ENCODE results near the gene PDE1A.

PDE1A gene

DNA sequence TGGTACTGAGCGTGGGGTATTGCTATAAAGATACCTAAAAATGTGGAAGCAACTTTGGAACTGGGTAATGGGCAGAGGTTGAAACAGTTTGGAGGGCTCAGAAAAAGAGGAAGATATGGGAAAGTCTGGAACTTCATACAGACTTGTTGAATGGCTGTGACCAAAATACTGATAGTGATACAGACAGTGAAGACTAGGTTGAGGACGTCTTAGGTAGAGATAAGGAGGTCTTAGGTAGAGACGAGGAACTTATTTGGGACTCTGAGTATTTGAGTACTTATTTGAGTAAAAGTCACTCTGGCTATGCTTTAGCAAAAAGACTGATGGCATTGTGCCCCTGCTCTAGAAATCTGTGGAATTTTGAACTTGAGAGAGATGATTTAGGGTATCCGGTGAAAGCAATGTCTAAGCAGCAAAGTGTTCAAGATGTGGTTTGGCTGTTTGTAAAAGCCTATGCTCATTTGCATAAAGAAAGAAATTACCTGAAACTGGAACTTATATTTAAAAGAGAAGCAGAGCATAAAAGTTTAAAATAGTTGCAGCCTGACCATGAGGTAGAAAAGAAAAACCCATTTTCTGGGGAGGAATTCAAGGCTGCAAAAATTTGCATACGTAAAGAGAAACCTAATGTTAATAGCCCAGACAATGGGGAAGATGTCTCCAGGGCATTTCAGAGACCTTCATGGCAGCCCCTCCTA, 219.6 kb downstream of the PDE1A start:
- Histone ChIP-seq H3K36me3 (ENCODE audit: control insufficient read depth in 2 of 2, insufficient read depth in 2 of 2, low read length in 2 of 2) (no peaks in the 10 kb centered on the region), H3K9ac (ENCODE audit: low read depth in 1 of 2, low read length in 2 of 2) (no peak overlapping the region), H3K27ac (ENCODE audit: low read depth in 2 of 2, low read length in 2 of 2) (no peak overlapping the region), H3K4me1 (ENCODE audit: control insufficient read depth in 2 of 2, insufficient read depth in 2 of 2, low read length in 2 of 2) (no peaks in the 10 kb centered on the region), H3K27me3 (ENCODE audit: control insufficient read depth in 2 of 2, insufficient read depth in 2 of 2, low read length in 2 of 2) (no peaks in the 10 kb centered on the region), H3K9me3 (ENCODE audit: control insufficient read depth in 2 of 2, low read length in 2 of 2) (no peaks in the 10 kb centered on the region), H3K4me3 (ENCODE audit: low read length in 2 of 2) (no peak overlapping the region)

DNA sequence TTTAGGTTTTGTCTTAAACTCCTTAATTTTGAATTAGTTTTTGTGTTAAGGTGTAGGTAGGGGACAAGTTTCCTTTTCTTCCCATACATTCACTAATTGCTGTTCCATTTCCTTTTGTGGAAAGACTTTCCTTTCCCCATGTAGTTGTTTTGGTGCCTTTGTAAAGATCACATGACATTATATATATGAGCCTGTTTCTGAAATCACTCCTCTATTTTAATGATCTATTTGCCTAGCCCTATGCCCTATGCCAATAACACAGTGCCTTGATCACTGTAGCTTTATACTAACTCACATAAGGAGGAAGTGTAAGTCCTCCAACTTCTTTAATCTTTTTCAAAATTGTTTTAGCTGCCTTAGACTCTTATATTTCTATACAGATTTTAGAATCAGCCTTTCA, 229.3 kb downstream of the PDE1A start:
- Histone ChIP-seq H3K9ac (ENCODE audit: low read depth in 1 of 2, low read length in 2 of 2) (no peak overlapping the region), H3K27ac (ENCODE audit: low read depth in 2 of 2, low read length in 2 of 2) (no peak overlapping the region), H3K4me1 (ENCODE audit: control insufficient read depth in 2 of 2, insufficient read depth in 2 of 2, low read length in 2 of 2) (no peaks in the 10 kb centered on the region), H3K36me3 (ENCODE audit: control insufficient read depth in 2 of 2, insufficient read depth in 2 of 2, low read length in 2 of 2) (no peaks in the 10 kb centered on the region), H3K27me3 (ENCODE audit: control insufficient read depth in 2 of 2, insufficient read depth in 2 of 2, low read length in 2 of 2) (no peaks in the 10 kb centered on the region), H3K4me3 (ENCODE audit: low read length in 2 of 2) (no peak overlapping the region), H3K9me3 (ENCODE audit: control insufficient read depth in 2 of 2, low read length in 2 of 2) (no peaks in the 10 kb centered on the region)

GRCh38 chr2:182193291-182193690, 233.5 kb downstream of the PDE1A start:
- Histone ChIP-seq H3K36me3 (ENCODE audit: control insufficient read depth in 2 of 2, insufficient read depth in 2 of 2, low read length in 2 of 2) (no peaks in the 10 kb centered on the region), H3K27ac (ENCODE audit: low read depth in 2 of 2, low read length in 2 of 2) (no peak overlapping the region), H3K9ac (ENCODE audit: low read depth in 1 of 2, low read length in 2 of 2) (no peak overlapping the region), H3K4me1 (ENCODE audit: control insufficient read depth in 2 of 2, insufficient read depth in 2 of 2, low read length in 2 of 2) (no peaks in the 10 kb centered on the region), H3K4me3 (ENCODE audit: low read length in 2 of 2) (no peak overlapping the region), H3K27me3 (ENCODE audit: control insufficient read depth in 2 of 2, insufficient read depth in 2 of 2, low read length in 2 of 2) (no peaks in the 10 kb centered on the region), H3K9me3 (ENCODE audit: control insufficient read depth in 2 of 2, low read length in 2 of 2) (no peaks in the 10 kb centered on the region)

GRCh38 chr2:182191061-182191460, 235.8 kb downstream of the PDE1A start:
- Histone ChIP-seq H3K36me3 (ENCODE audit: control insufficient read depth in 2 of 2, insufficient read depth in 2 of 2, low read length in 2 of 2) (no peaks in the 10 kb centered on the region), H3K9me3 (ENCODE audit: control insufficient read depth in 2 of 2, low read length in 2 of 2) (no peaks in the 10 kb centered on the region), H3K27me3 (ENCODE audit: control insufficient read depth in 2 of 2, insufficient read depth in 2 of 2, low read length in 2 of 2) (no peaks in the 10 kb centered on the region), H3K4me1 (ENCODE audit: control insufficient read depth in 2 of 2, insufficient read depth in 2 of 2, low read length in 2 of 2) (no peaks in the 10 kb centered on the region), H3K27ac (ENCODE audit: low read depth in 2 of 2, low read length in 2 of 2) (no peak overlapping the region), H3K4me3 (ENCODE audit: low read length in 2 of 2) (no peak overlapping the region), H3K9ac (ENCODE audit: low read depth in 1 of 2, low read length in 2 of 2) (no peak overlapping the region)

GRCh38 chr2:182187130-182187529, 239.7 kb downstream of the PDE1A start:
- Histone ChIP-seq H3K27ac (ENCODE audit: low read depth in 2 of 2, low read length in 2 of 2) (no peak overlapping the region), H3K27me3 (ENCODE audit: control insufficient read depth in 2 of 2, insufficient read depth in 2 of 2, low read length in 2 of 2) (no peaks in the 10 kb centered on the region)

DNA sequence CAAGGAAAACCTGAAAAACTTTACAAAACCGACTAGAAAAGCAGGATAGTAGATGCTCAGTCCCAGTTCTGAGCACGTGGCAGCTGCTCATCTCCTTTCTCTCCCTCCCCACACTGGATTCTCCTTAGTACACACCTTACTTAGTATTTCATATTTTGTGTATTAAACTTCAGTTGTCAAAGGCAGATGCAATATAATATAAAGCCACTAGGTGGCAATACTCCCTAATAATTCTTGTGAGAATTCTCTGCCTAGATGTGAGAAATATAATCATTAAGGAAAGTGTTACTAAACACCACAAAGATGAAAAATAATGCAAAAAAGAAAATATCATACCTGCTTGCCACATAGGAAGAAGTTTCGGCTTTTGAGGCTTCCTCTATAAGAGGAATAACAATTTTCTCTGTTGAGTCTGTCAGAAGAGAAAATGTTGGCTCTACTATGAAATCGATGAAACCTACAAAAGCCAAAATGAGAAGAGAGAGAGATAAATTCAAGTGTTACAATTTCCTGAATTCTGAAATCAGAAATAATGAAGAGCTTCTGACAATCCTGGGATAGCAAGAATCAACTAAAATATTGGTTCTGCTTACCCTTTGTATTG, 240.6 kb downstream of the PDE1A start:
- Histone ChIP-seq H3K36me3 (ENCODE audit: control insufficient read depth in 2 of 2, insufficient read depth in 2 of 2, low read length in 2 of 2) (no peaks in the 10 kb centered on the region), H3K9me3 (ENCODE audit: control insufficient read depth in 2 of 2, low read length in 2 of 2) (peaks cover 0 to 3% of the 10 kb centered on the region in 2 donors), H3K4me1 (ENCODE audit: control insufficient read depth in 2 of 2, insufficient read depth in 2 of 2, low read length in 2 of 2) (no peaks in the 10 kb centered on the region), H3K9ac (ENCODE audit: low read depth in 1 of 2, low read length in 2 of 2) (no peak overlapping the region), H3K27me3 (ENCODE audit: control insufficient read depth in 2 of 2, insufficient read depth in 2 of 2, low read length in 2 of 2) (no peaks in the 10 kb centered on the region), H3K27ac (ENCODE audit: low read depth in 2 of 2, low read length in 2 of 2) (no peak overlapping the region), H3K4me3 (ENCODE audit: low read length in 2 of 2) (no peak overlapping the region)

More at GRCh38 chr2:182187130-182187529, 239.7 kb downstream of the PDE1A start:
- Histone ChIP-seq H3K4me1 (ENCODE audit: control insufficient read depth in 2 of 2, insufficient read depth in 2 of 2, low read length in 2 of 2) (no peaks in the 10 kb centered on the region), H3K4me3 (ENCODE audit: low read length in 2 of 2) (no peak overlapping the region), H3K36me3 (ENCODE audit: control insufficient read depth in 2 of 2, insufficient read depth in 2 of 2, low read length in 2 of 2) (no peaks in the 10 kb centered on the region), H3K9me3 (ENCODE audit: control insufficient read depth in 2 of 2, low read length in 2 of 2) (peaks cover 0 to 3% of the 10 kb centered on the region in 2 donors), H3K9ac (ENCODE audit: low read depth in 1 of 2, low read length in 2 of 2) (no peak overlapping the region)

- Histone ChIP-seq H3K36me3 (ENCODE audit: control insufficient read depth in 2 of 2, insufficient read depth in 2 of 2, low read length in 2 of 2) (no peaks in the 10 kb centered on the region), H3K9ac (ENCODE audit: low read depth in 1 of 2, low read length in 2 of 2) (no peak overlapping the region), H3K4me3 (ENCODE audit: low read length in 2 of 2) (no peak overlapping the region)
These were observed 244.4 kb downstream of the PDE1A start for GRCh38 chr2:182182436-182182835.

DNA sequence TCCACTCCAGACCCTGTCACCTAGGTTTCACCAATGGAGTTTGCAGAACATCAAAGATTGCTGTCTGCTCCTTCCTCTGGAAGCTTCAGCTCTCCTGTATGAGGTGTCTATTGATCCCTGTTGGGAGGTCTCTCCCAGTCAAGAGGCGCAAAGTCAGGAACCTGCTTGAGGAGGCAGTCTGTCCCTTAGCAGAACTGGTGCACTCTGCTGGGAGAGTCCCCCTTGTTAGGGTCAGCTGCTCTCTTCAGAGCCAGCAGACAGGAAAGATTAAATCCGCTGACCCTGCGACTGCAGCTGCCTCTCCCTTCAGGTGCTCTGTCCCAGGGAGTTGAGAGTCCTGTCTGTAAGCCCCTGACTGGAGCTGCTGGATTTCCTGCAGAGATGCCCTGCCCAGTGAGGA, 245.5 kb downstream of the PDE1A start:
- no peak overlapping the region for H3K27ac ChIP-seq (ENCODE audit: low read depth in 2 of 2, low read length in 2 of 2)
- H3K9me3 ChIP-seq (ENCODE audit: control insufficient read depth in 2 of 2, low read length in 2 of 2) = peaks cover 0 to 3% of the 10 kb centered on the region in 2 donors
- no peaks in the 10 kb centered on the region for H3K4me1 ChIP-seq (ENCODE audit: control insufficient read depth in 2 of 2, insufficient read depth in 2 of 2, low read length in 2 of 2)
- H3K27me3 ChIP-seq (ENCODE audit: control insufficient read depth in 2 of 2, insufficient read depth in 2 of 2, low read length in 2 of 2) = no peaks in the 10 kb centered on the region
- H3K9ac ChIP-seq (ENCODE audit: low read depth in 1 of 2, low read length in 2 of 2) = no peak overlapping the region
- no peak overlapping the region for H3K4me3 ChIP-seq (ENCODE audit: low read length in 2 of 2)
- no peaks in the 10 kb centered on the region for H3K36me3 ChIP-seq (ENCODE audit: control insufficient read depth in 2 of 2, insufficient read depth in 2 of 2, low read length in 2 of 2)

More at GRCh38 chr2:182182436-182182835, 244.4 kb downstream of the PDE1A start:
- Histone ChIP-seq H3K4me1 (ENCODE audit: control insufficient read depth in 2 of 2, insufficient read depth in 2 of 2, low read length in 2 of 2) (no peaks in the 10 kb centered on the region), H3K27me3 (ENCODE audit: control insufficient read depth in 2 of 2, insufficient read depth in 2 of 2, low read length in 2 of 2) (no peaks in the 10 kb centered on the region), H3K27ac (ENCODE audit: low read depth in 2 of 2, low read length in 2 of 2) (no peak overlapping the region), H3K9me3 (ENCODE audit: control insufficient read depth in 2 of 2, low read length in 2 of 2) (peaks cover 0 to 3% of the 10 kb centered on the region in 2 donors)

- Histone ChIP-seq H3K27ac (ENCODE audit: low read depth in 2 of 2, low read length in 2 of 2) (no peak overlapping the region), H3K27me3 (ENCODE audit: control insufficient read depth in 2 of 2, insufficient read depth in 2 of 2, low read length in 2 of 2) (no peaks in the 10 kb centered on the region), H3K4me3 (ENCODE audit: low read length in 2 of 2) (no peak overlapping the region), H3K36me3 (ENCODE audit: control insufficient read depth in 2 of 2, insufficient read depth in 2 of 2, low read length in 2 of 2) (no peaks in the 10 kb centered on the region), H3K9ac (ENCODE audit: low read depth in 1 of 2, low read length in 2 of 2) (no peak overlapping the region), H3K4me1 (ENCODE audit: control insufficient read depth in 2 of 2, insufficient read depth in 2 of 2, low read length in 2 of 2) (no peaks in the 10 kb centered on the region), H3K9me3 (ENCODE audit: control insufficient read depth in 2 of 2, low read length in 2 of 2) (peaks cover 0 to 3% of the 10 kb centered on the region in 2 donors)
These were observed 247.7 kb downstream of the PDE1A start for GRCh38 chr2:182179176-182179575.

- Histone ChIP-seq H3K9ac (ENCODE audit: low read depth in 1 of 2, low read length in 2 of 2) (no peak overlapping the region), H3K27me3 (ENCODE audit: control insufficient read depth in 2 of 2, insufficient read depth in 2 of 2, low read length in 2 of 2) (no peaks in the 10 kb centered on the region), H3K4me1 (ENCODE audit: control insufficient read depth in 2 of 2, insufficient read depth in 2 of 2, low read length in 2 of 2) (no peaks in the 10 kb centered on the region), H3K4me3 (ENCODE audit: low read length in 2 of 2) (no peak overlapping the region), H3K36me3 (ENCODE audit: control insufficient read depth in 2 of 2, insufficient read depth in 2 of 2, low read length in 2 of 2) (no peaks in the 10 kb centered on the region), H3K27ac (ENCODE audit: low read depth in 2 of 2, low read length in 2 of 2) (no peak overlapping the region), H3K9me3 (ENCODE audit: control insufficient read depth in 2 of 2, low read length in 2 of 2) (no peaks in the 10 kb centered on the region)
These were observed 252.8 kb downstream of the PDE1A start for GRCh38 chr2:182173944-182174622.
